Panc1 (cell line): ENCODE results near the gene ESRRB. TPM values are rescaled to one million over a fixed set of nuclear protein-coding genes. Genes with fewer than 3 reads are reported as not detected.

ENCODE experiments used
- ATAC-seq: fragments of 200-7000 bp; cut with Tn5 transposase; 2 replicates; pipeline ENCODE4 v1.9.1; 2020; ENCODE audit warnings: mild to moderate bottlenecking, moderate library complexity
- BruUV-seq: library from RNA; stranded (reverse); fragments of 400-500 nt; replicated peaks from 2 replicates; lab custom pipeline; 2021; lab: Mats Ljungman, UMichigan
- CTCF ChIA-PET: fragments of 300-600 bp; sonication (Branson Sonifier 250); formaldehyde crosslinking; loops from one replicate; lab custom pipeline; 2022; ENCODE audit warnings: antibody characterized with exemption; lab: Charles Lee
- POLR2A ChIA-PET: fragments of 300-600 bp; sonication (Branson Sonifier 250); formaldehyde crosslinking; loops from one replicate; lab custom pipeline; 2022; ENCODE audit warnings: antibody characterized with exemption; lab: Charles Lee
- DNase-seq: peaks from one replicate; pipeline ENCODE4 v3.0.0-alpha.2; 2010; ENCODE audit warnings: low read depth, low spot score
- H3K27ac ChIP-seq: 2 replicates; pipeline ENCODE4 v1.5.1; 2011; ENCODE audit warnings: mild to moderate bottlenecking, low read length, inconsistent platforms
- H3K27me3 ChIP-seq: fragments of 200-500 bp; sonication (Bioruptor generic); 2 replicates; pipeline ENCODE4 v1.6.0; 2014; ENCODE audit warnings: low read length, inconsistent platforms; ENCODE audit not compliant: control insufficient read depth, insufficient read depth
- H3K36me3 ChIP-seq: fragments of 200-500 bp; sonication (Bioruptor generic); 2 replicates; pipeline ENCODE4 v1.5.1; 2014; ENCODE audit warnings: inconsistent platforms, mild to moderate bottlenecking, low read length, moderate library complexity; ENCODE audit not compliant: control insufficient read depth, insufficient read depth
- H3K4me1 ChIP-seq: 2 replicates; pipeline ENCODE4 v1.5.1; 2011; ENCODE audit warnings: inconsistent platforms, mild to moderate bottlenecking, low read length, moderate library complexity; ENCODE audit not compliant: control insufficient read depth, insufficient read depth
- H3K4me3 ChIP-seq, 2 experiments: 2 replicates each; pipeline ENCODE4 v1.5.1; 2011 to 2012; ENCODE audit warnings: low read depth in 2 of 2, low read length in 2 of 2, mild to moderate bottlenecking in 2 of 2, inconsistent platforms in 1 of 2, moderate library complexity in 1 of 2
- H3K9me3 ChIP-seq: fragments of 200-500 bp; sonication (Bioruptor generic); 2 replicates; pipeline ENCODE4 v1.5.1; 2014; ENCODE audit warnings: low read depth, mild to moderate bottlenecking, inconsistent platforms, low read length, moderate library complexity; ENCODE audit not compliant: control insufficient read depth, insufficient read depth
- POLR2AphosphoS5 ChIP-seq: IDR thresholded peaks from 2 replicates; pipeline ENCODE4 v1.6.1; 2012; ENCODE audit warnings: mild to moderate bottlenecking, low read depth, low read length, moderate library complexity
- REST ChIP-seq, 2 experiments: IDR thresholded peaks; 2 replicates each; pipeline ENCODE4 v1.6.1; 2011 to 2012; ENCODE audit warnings: low read depth in 2 of 2, control low read depth in 1 of 2, low read length in 1 of 2, mild to moderate bottlenecking in 1 of 2, moderate library complexity in 1 of 2; ENCODE audit not compliant: insufficient read depth in 1 of 2
- SIN3A ChIP-seq: IDR thresholded peaks from 2 replicates; pipeline ENCODE4 v1.6.1; 2012; ENCODE audit warnings: low read depth, mild to moderate bottlenecking, low read length, moderate library complexity, borderline replicate concordance; ENCODE audit not compliant: insufficient read depth
- TCF7L2 ChIP-seq: IDR thresholded peaks from 2 replicates; pipeline ENCODE4 v1.6.1; 2011; ENCODE audit warnings: mild to moderate bottlenecking, low read depth, low read length, inconsistent platforms
- in situ Hi-C: cut with HindIII; loops from 2 replicates; pipeline ENCODE4 v1.10.0; 2016; ENCODE audit warnings: low sequenced_read_pairs, low pct_unique_long_range_greater_than_20kb
- intact Hi-C: fragments of 100-400 bp; cut with micrococcal nuclease; formaldehyde crosslinking; loops from one replicate; pipeline ENCODE4 v1.10.0; 2022; ENCODE audit not compliant: unreplicated experiment
- total RNA-seq: library from RNA; stranded (reverse); gene quantifications from one replicate; pipeline ENCODE4 v1.2.1, GENCODE V29; 2021; ENCODE audit not compliant: unreplicated experiment
- TF ChIP-seq, protein P1 (sequence below): fragments of 450-650 bp; IDR thresholded peaks from 2 replicates; pipeline ENCODE4 v1.5.1; 2017; ENCODE audit warnings: mild to moderate bottlenecking

The ESRRB gene
- total RNA-seq, 1 experiment from 2014 or later, result not detected

GRCh38 chr14:76464856-76465255 lies 88.9 kb downstream of the ESRRB start:
- no peaks in the 10 kb centered on the region for H3K27me3 ChIP-seq
- ChIA-PET CTCF (no interaction called here), POLR2A (interaction anchor here (0.6 kb wide), 1 partner anchor 12 kb away, joined by 3 read pairs; no protein-coding TSS in a partner anchor)
- no peaks in the 10 kb centered on the region for H3K36me3 ChIP-seq
- H3K4me1 ChIP-seq, result no peaks in the 10 kb centered on the region
- TF ChIP-seq POLR2AphosphoS5 (no peak), SIN3A (no peak), TCF7L2 (no peak), REST (IDR thresholded peaks at IDR 0.05; ENCODE audit: insufficient read depth in 1 of 2, low read depth in 2 of 2, low read length in 1 of 2) (no peak)
- TF ChIP-seq, protein P1, sequence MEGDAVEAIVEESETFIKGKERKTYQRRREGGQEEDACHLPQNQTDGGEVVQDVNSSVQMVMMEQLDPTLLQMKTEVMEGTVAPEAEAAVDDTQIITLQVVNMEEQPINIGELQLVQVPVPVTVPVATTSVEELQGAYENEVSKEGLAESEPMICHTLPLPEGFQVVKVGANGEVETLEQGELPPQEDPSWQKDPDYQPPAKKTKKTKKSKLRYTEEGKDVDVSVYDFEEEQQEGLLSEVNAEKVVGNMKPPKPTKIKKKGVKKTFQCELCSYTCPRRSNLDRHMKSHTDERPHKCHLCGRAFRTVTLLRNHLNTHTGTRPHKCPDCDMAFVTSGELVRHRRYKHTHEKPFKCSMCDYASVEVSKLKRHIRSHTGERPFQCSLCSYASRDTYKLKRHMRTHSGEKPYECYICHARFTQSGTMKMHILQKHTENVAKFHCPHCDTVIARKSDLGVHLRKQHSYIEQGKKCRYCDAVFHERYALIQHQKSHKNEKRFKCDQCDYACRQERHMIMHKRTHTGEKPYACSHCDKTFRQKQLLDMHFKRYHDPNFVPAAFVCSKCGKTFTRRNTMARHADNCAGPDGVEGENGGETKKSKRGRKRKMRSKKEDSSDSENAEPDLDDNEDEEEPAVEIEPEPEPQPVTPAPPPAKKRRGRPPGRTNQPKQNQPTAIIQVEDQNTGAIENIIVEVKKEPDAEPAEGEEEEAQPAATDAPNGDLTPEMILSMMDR, result no peak
- no TSS peak for BruUV-seq
- ATAC-seq, result no peak
- no peak overlapping the region for H3K27ac ChIP-seq
- H3K9me3 ChIP-seq, result no peaks in the 10 kb centered on the region
- H3K4me3 ChIP-seq, result no peak overlapping the region
- in situ Hi-C loops, result no loop called here
- intact Hi-C loops, result no loop called here
- DNase-seq, result no peak

GRCh38 chr14:76465664-76466063 lies 89.7 kb downstream of the ESRRB start:
- Histone ChIP-seq H3K4me1 (no peaks in the 10 kb centered on the region), H3K4me3 (no peak overlapping the region), H3K9me3 (no peaks in the 10 kb centered on the region), H3K36me3 (no peaks in the 10 kb centered on the region), H3K27me3 (no peaks in the 10 kb centered on the region), H3K27ac (no peak overlapping the region)
- CTCF ChIA-PET, result no interaction called here
- intact Hi-C loops (no loop called here), in situ Hi-C loops (no loop called here)
- no TSS peak for BruUV-seq
- ATAC-seq, result no peak
- TF ChIP-seq TCF7L2, result no peak
- TF ChIP-seq REST (IDR thresholded peaks at IDR 0.05; ENCODE audit: insufficient read depth in 1 of 2, low read depth in 2 of 2, low read length in 1 of 2), result no peak
- TF ChIP-seq POLR2AphosphoS5, result no peak
- TF ChIP-seq, protein P1, result no peak
- no peak for TF ChIP-seq SIN3A
- POLR2A ChIA-PET, result no interaction called here
- no peak for DNase-seq
